Measurements from ENCODE around the gene CACNA1H. TPM values are rescaled to one million over a fixed set of nuclear protein-coding genes. Genes with fewer than 3 reads are reported as not detected.

Gene CACNA1H
- total and polyA plus RNA-seq, 2 of the 8 experiments (the other 6 are each of a cell fraction or from before 2014, with no cell fraction given) = 14.0 to 28.7 TPM

DNA sequence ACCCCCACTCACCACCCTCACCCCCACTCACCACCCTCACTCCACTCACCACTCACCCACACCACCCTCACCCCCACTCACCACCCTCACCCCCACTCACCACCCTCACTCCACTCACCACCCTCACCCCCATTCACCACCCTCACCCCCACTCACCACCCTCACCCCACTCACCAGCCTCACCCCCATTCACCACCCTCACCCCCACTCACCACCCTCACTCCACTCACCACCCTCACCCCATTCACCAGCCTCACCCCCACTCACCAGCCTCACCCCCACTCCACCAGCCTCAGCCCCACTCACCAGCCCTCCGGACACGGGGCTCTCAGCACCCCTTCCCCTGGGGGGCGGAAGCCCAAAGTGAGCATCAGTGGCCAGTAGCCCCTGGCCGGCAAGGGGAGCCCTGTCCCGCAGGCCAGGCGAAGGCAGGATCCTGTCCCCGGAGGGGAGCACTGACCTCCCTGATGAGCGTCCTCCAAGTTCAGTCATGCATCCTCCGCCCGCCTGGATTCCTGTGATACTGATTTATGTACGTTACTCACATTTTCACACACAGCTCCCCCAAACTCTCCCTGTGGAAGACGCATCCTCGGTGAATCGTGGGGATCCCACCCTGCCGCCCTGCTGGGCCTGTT, 38.9 kb upstream of the CACNA1H start (continued):
- TF ChIP-seq, protein P1, sequence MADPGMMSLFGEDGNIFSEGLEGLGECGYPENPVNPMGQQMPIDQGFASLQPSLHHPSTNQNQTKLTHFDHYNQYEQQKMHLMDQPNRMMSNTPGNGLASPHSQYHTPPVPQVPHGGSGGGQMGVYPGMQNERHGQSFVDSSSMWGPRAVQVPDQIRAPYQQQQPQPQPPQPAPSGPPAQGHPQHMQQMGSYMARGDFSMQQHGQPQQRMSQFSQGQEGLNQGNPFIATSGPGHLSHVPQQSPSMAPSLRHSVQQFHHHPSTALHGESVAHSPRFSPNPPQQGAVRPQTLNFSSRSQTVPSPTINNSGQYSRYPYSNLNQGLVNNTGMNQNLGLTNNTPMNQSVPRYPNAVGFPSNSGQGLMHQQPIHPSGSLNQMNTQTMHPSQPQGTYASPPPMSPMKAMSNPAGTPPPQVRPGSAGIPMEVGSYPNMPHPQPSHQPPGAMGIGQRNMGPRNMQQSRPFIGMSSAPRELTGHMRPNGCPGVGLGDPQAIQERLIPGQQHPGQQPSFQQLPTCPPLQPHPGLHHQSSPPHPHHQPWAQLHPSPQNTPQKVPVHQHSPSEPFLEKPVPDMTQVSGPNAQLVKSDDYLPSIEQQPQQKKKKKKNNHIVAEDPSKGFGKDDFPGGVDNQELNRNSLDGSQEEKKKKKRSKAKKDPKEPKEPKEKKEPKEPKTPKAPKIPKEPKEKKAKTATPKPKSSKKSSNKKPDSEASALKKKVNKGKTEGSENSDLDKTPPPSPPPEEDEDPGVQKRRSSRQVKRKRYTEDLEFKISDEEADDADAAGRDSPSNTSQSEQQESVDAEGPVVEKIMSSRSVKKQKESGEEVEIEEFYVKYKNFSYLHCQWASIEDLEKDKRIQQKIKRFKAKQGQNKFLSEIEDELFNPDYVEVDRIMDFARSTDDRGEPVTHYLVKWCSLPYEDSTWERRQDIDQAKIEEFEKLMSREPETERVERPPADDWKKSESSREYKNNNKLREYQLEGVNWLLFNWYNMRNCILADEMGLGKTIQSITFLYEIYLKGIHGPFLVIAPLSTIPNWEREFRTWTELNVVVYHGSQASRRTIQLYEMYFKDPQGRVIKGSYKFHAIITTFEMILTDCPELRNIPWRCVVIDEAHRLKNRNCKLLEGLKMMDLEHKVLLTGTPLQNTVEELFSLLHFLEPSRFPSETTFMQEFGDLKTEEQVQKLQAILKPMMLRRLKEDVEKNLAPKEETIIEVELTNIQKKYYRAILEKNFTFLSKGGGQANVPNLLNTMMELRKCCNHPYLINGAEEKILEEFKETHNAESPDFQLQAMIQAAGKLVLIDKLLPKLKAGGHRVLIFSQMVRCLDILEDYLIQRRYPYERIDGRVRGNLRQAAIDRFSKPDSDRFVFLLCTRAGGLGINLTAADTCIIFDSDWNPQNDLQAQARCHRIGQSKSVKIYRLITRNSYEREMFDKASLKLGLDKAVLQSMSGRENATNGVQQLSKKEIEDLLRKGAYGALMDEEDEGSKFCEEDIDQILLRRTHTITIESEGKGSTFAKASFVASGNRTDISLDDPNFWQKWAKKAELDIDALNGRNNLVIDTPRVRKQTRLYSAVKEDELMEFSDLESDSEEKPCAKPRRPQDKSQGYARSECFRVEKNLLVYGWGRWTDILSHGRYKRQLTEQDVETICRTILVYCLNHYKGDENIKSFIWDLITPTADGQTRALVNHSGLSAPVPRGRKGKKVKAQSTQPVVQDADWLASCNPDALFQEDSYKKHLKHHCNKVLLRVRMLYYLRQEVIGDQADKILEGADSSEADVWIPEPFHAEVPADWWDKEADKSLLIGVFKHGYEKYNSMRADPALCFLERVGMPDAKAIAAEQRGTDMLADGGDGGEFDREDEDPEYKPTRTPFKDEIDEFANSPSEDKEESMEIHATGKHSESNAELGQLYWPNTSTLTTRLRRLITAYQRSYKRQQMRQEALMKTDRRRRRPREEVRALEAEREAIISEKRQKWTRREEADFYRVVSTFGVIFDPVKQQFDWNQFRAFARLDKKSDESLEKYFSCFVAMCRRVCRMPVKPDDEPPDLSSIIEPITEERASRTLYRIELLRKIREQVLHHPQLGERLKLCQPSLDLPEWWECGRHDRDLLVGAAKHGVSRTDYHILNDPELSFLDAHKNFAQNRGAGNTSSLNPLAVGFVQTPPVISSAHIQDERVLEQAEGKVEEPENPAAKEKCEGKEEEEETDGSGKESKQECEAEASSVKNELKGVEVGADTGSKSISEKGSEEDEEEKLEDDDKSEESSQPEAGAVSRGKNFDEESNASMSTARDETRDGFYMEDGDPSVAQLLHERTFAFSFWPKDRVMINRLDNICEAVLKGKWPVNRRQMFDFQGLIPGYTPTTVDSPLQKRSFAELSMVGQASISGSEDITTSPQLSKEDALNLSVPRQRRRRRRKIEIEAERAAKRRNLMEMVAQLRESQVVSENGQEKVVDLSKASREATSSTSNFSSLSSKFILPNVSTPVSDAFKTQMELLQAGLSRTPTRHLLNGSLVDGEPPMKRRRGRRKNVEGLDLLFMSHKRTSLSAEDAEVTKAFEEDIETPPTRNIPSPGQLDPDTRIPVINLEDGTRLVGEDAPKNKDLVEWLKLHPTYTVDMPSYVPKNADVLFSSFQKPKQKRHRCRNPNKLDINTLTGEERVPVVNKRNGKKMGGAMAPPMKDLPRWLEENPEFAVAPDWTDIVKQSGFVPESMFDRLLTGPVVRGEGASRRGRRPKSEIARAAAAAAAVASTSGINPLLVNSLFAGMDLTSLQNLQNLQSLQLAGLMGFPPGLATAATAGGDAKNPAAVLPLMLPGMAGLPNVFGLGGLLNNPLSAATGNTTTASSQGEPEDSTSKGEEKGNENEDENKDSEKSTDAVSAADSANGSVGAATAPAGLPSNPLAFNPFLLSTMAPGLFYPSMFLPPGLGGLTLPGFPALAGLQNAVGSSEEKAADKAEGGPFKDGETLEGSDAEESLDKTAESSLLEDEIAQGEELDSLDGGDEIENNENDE (IDR thresholded peaks at IDR 0.05; ENCODE audit: insufficient replicate concordance, low read length) = no peak
- TF ChIP-seq POLR2A (IDR thresholded peaks at IDR 0.05; ENCODE audit: control extremely low read depth in 1 of 2, low read depth in 2 of 2, low read length in 2 of 2) = no peak
- TF ChIP-seq ASH2L (IDR thresholded peaks at IDR 0.05; ENCODE audit: low read length) = no peak
- no peak for TF ChIP-seq SIX5 (IDR thresholded peaks at IDR 0.05; ENCODE audit: low read depth, low read length)
- TF ChIP-seq FOSL1 (IDR thresholded peaks at IDR 0.05; ENCODE audit: insufficient read depth, low read depth, low read length) = no peak
- no peak for TF ChIP-seq EGR1 (IDR thresholded peaks at IDR 0.05; ENCODE audit: borderline replicate concordance, low read depth, low read length)
- no peak for TF ChIP-seq BRCA1 (IDR thresholded peaks at IDR 0.05; ENCODE audit: low read depth, low read length)
- no peak for TF ChIP-seq BACH1 (IDR thresholded peaks at IDR 0.05; ENCODE audit: low read length)
- TF ChIP-seq, protein P2, sequence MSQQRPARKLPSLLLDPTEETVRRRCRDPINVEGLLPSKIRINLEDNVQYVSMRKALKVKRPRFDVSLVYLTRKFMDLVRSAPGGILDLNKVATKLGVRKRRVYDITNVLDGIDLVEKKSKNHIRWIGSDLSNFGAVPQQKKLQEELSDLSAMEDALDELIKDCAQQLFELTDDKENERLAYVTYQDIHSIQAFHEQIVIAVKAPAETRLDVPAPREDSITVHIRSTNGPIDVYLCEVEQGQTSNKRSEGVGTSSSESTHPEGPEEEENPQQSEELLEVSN (IDR thresholded peaks at IDR 0.05) = no peak
